Measurements from ENCODE around the gene KCNK13. TPM values are rescaled to one million over a fixed set of nuclear protein-coding genes. Genes with fewer than 3 reads are reported as not detected.

KCNK13 gene
- total and polyA plus RNA-seq, 2 experiments from 2014 or later: 0.21 to 1.0 TPM

GRCh38 chr14:90053044-90053443 is 8.8 kb upstream of the KCNK13 start:
- H3K36me3 Mint-ChIP-seq (ENCODE audit: low read depth): no peaks in the 10 kb centered on the region
- H3K4me3 Mint-ChIP-seq: no peak overlapping the region
- Histone ChIP-seq H3K27ac (ENCODE audit: low read depth) (no peak overlapping the region), H3F3A (replicated peaks; ENCODE audit: low read depth) (no peaks in the 10 kb centered on the region), H3K79me2 (replicated peaks; ENCODE audit: insufficient read depth) (no peaks in the 10 kb centered on the region), H4K20me1 (replicated peaks; ENCODE audit: insufficient read depth) (no peaks in the 10 kb centered on the region), H2AFZ (no peak overlapping the region), H3K27me3 (ENCODE audit: insufficient read depth) (peaks cover 4% of the 10 kb centered on the region), H3K4me3 (no peak overlapping the region), H3K4me1 (ENCODE audit: insufficient read depth) (peaks cover 7% of the 10 kb centered on the region), H3K36me3 (ENCODE audit: insufficient read depth) (no peaks in the 10 kb centered on the region), H3K9me2 (ENCODE audit: insufficient read depth) (no peaks in the 10 kb centered on the region), H3K4me2 (no peak overlapping the region)
- H3K27ac Mint-ChIP-seq: no peak overlapping the region
- no peaks in the 10 kb centered on the region for H3K9me3 Mint-ChIP-seq
- DNase-seq (ENCODE audit: low spot score): no peak
- peaks cover 10% of the 10 kb centered on the region; the same call in 2 of the 3 replicates for H3K4me1 Mint-ChIP-seq
- H3K27me3 Mint-ChIP-seq (ENCODE audit: insufficient read depth, low read depth, poor library complexity): no peaks in the 10 kb centered on the region
- TF ChIP-seq STAT1 (IDR thresholded peaks at IDR 0.05; ENCODE audit: unreplicated experiment): no peak
- TF ChIP-seq CREB1 (CRISPR knock-in tag; IDR thresholded peaks at IDR 0.05; ENCODE audit: low read depth): no peak
- TF ChIP-seq REST (IDR thresholded peaks at IDR 0.05; ENCODE audit: unreplicated experiment): no peak
- TF ChIP-seq EZH2phosphoT487 (IDR thresholded peaks at IDR 0.05; ENCODE audit: unreplicated experiment): no peak
- TF ChIP-seq POLR2AphosphoS5 (IDR thresholded peaks at IDR 0.05; ENCODE audit: low read depth): no peak
- no peak for TF ChIP-seq EZH2 (IDR thresholded peaks at IDR 0.05; ENCODE audit: low read depth, unreplicated experiment)
- ATAC-seq: no peak

- H3K27me3 Mint-ChIP-seq (ENCODE audit: insufficient read depth, low read depth, poor library complexity): peaks cover 14% of the 10 kb centered on the region
- H3K9me3 Mint-ChIP-seq: no peaks in the 10 kb centered on the region
- Histone ChIP-seq H3K9me2 (ENCODE audit: insufficient read depth) (no peaks in the 10 kb centered on the region), H3K4me1 (ENCODE audit: insufficient read depth) (peaks cover 19% of the 10 kb centered on the region), H3K4me2 (no peak overlapping the region), H3K36me3 (ENCODE audit: insufficient read depth) (no peaks in the 10 kb centered on the region), H2AFZ (no peak overlapping the region), H3K79me2 (replicated peaks; ENCODE audit: insufficient read depth) (no peaks in the 10 kb centered on the region), H3K27ac (ENCODE audit: low read depth) (no peak overlapping the region), H4K20me1 (replicated peaks; ENCODE audit: insufficient read depth) (no peaks in the 10 kb centered on the region), H3F3A (replicated peaks; ENCODE audit: low read depth) (peaks cover 5% of the 10 kb centered on the region; the same call in 1 of the 2 replicates), H3K27me3 (ENCODE audit: insufficient read depth) (peaks cover 22% of the 10 kb centered on the region), H3K4me3 (no peak overlapping the region)
- DNase-seq (ENCODE audit: low spot score) (no peak), ATAC-seq (no peak)
- H3K36me3 Mint-ChIP-seq (ENCODE audit: low read depth): no peaks in the 10 kb centered on the region
- no peak overlapping the region for H3K27ac Mint-ChIP-seq
- no peak overlapping the region for H3K4me3 Mint-ChIP-seq
- no peak for TF ChIP-seq ZNF114 (CRISPR knock-in tag; IDR thresholded peaks at IDR 0.05)
- TF ChIP-seq CREB1 (CRISPR knock-in tag; IDR thresholded peaks at IDR 0.05; ENCODE audit: low read depth): no peak
- no peak for TF ChIP-seq JUNB (IDR thresholded peaks at IDR 0.05; ENCODE audit: unreplicated experiment)
- no peak for TF ChIP-seq ETS1 (IDR thresholded peaks at IDR 0.05)
- TF ChIP-seq REST (IDR thresholded peaks at IDR 0.05; ENCODE audit: unreplicated experiment): no peak
- H3K4me1 Mint-ChIP-seq: peaks cover 17% of the 10 kb centered on the region; the same call in 2 of the 3 replicates
Observed at GRCh38 chr14:90054803-90055202, 7.0 kb upstream of the KCNK13 start.

All from GM23338 (cell line).